HCT116 (cell line): Measurements from ENCODE around the gene BORCS8. TPM values are rescaled to one million over a fixed set of nuclear protein-coding genes. Genes with fewer than 3 reads are reported as not detected.

Experiments used
- ATAC-seq: fragments of 200-7000 bp; cut with Tn5 transposase; 2 replicates; pipeline ENCODE4 v1.9.1; 2020; ENCODE audit warnings: mild to moderate bottlenecking, moderate library complexity
- BruUV-seq: library from RNA; stranded (reverse); fragments of 400-500 nt; replicated peaks from 2 replicates; lab custom pipeline; 2021; lab: Mats Ljungman, UMichigan
- CTCF ChIA-PET: fragments of 300-600 bp; sonication (Branson Sonifier 250); formaldehyde crosslinking; loops from one replicate; lab custom pipeline; 2021; ENCODE audit warnings: antibody characterized with exemption; lab: Charles Lee
- POLR2A ChIA-PET: fragments of 300-600, 350-600 bp; sonication (Branson Sonifier 250); formaldehyde crosslinking; loops from one replicate; lab custom pipeline; 2021; ENCODE audit warnings: antibody characterized with exemption; lab: Charles Lee
- RAD21 ChIA-PET, 2 experiments: fragments of 300-600 bp; sonication (Branson Sonifier 250); formaldehyde crosslinking; loops; one replicate each; lab custom pipeline; 2023; ENCODE audit warnings: low total read pairs in 2 of 2; ENCODE audit not compliant: uncharacterized antibody in 2 of 2, unreplicated experiment in 2 of 2, low non-redundant PET in 1 of 2; lab: Charles Lee
- DNase-seq: peaks from one replicate; pipeline ENCODE4 v3.0.0-alpha.2; 2010; ENCODE audit warnings: low read depth, low spot score
- H2AFZ ChIP-seq: fragments of 200-600 bp; shearing (Covaris generic), sonication (generic); 2 replicates; pipeline ENCODE4 v1.6.1; 2017; ENCODE audit warnings: low read depth, mixed run types, mixed read lengths, antibody characterized with exemption, low read length; ENCODE audit not compliant: poor library complexity, severe bottlenecking
- H3K27ac ChIP-seq: 2 replicates; pipeline ENCODE4 v1.5.1; 2012; ENCODE audit warnings: low read depth, low read length
- H3K27me3 ChIP-seq: fragments of 200-600 bp; sonication (generic); 2 replicates; pipeline ENCODE4 v1.6.1; 2016; ENCODE audit warnings: mixed run types, low read length, mixed read lengths; ENCODE audit not compliant: insufficient read depth
- H3K36me3 ChIP-seq, 2 experiments: fragments of 200-500 bp in 1 of 2; fragments of 200-600 bp in 1 of 2; sonication (Bioruptor generic) in 1 of 2; sonication (generic) in 1 of 2; 2 replicates each; pipeline versions ENCODE4 v1.5.1 to v1.6.1; 2014 to 2016; ENCODE audit warnings: low read length in 2 of 2, inconsistent platforms in 1 of 2, mixed read lengths in 1 of 2, mixed run types in 1 of 2; ENCODE audit not compliant: insufficient read depth in 2 of 2, control insufficient read depth in 1 of 2
- H3K4me1 ChIP-seq, 2 experiments: fragments of 200-600 bp in 1 of 2; sonication (generic) in 1 of 2; 2 replicates each; pipeline versions ENCODE4 v1.5.1 to v1.6.1; 2012 to 2017; ENCODE audit warnings: low read length in 2 of 2, inconsistent platforms in 1 of 2, mild to moderate bottlenecking in 1 of 2, mixed read lengths in 1 of 2, mixed run types in 1 of 2, moderate library complexity in 1 of 2; ENCODE audit not compliant: insufficient read depth in 2 of 2, control insufficient read depth in 1 of 2
- H3K4me2 ChIP-seq: fragments of 200-600 bp; sonication (generic); 2 replicates; pipeline ENCODE4 v1.6.1; 2017; ENCODE audit warnings: mixed run types, low read length, mixed read lengths
- H3K4me3 ChIP-seq, 2 experiments: fragments of 200-600 bp in 1 of 2; sonication (generic) in 1 of 2; replicated peaks in 1 of 2; 2 replicates each; pipeline ENCODE4 v1.5.1; 2011 to 2016; ENCODE audit warnings: low read length in 2 of 2, control low read depth in 1 of 2, low read depth in 1 of 2, mild to moderate bottlenecking in 1 of 2, mixed read lengths in 1 of 2, mixed run types in 1 of 2
- H3K79me2 ChIP-seq: fragments of 200-600 bp; sonication (generic); 2 replicates; pipeline ENCODE4 v1.6.1; 2017; ENCODE audit warnings: mild to moderate bottlenecking, mixed run types, low read length, moderate library complexity, mixed read lengths; ENCODE audit not compliant: insufficient read depth
- H3K9ac ChIP-seq: fragments of 200-600 bp; sonication (generic); 2 replicates; pipeline ENCODE4 v1.6.1; 2016; ENCODE audit warnings: low read length, mixed read lengths
- H3K9me2 ChIP-seq: fragments of 200-600 bp; sonication (generic), shearing (Covaris generic); 2 replicates; pipeline ENCODE4 v1.6.1; 2017; ENCODE audit warnings: mixed run types, mild to moderate bottlenecking, moderate library complexity; ENCODE audit not compliant: insufficient read depth
- H3K9me3 ChIP-seq, 2 experiments: fragments of 200-500 bp in 1 of 2; fragments of 200-600 bp in 1 of 2; sonication (Bioruptor generic) in 1 of 2; sonication (generic) in 1 of 2; 2 replicates each; pipeline ENCODE4 v1.6.1; 2014 to 2017; ENCODE audit warnings: low read length in 2 of 2, mixed read lengths in 2 of 2, inconsistent platforms in 1 of 2, low read depth in 1 of 2, mild to moderate bottlenecking in 1 of 2, mixed run types in 1 of 2, moderate library complexity in 1 of 2; ENCODE audit not compliant: control insufficient read depth in 1 of 2, insufficient read depth in 1 of 2
- H4K20me1 ChIP-seq: fragments of 200-600 bp; sonication (generic), shearing (Covaris generic); 2 replicates; pipeline ENCODE4 v1.6.1; 2017; ENCODE audit warnings: mixed run types, mild to moderate bottlenecking, moderate library complexity; ENCODE audit not compliant: insufficient read depth
- CBX3 ChIP-seq: IDR thresholded peaks from 2 replicates; pipeline ENCODE4 v1.6.1; 2012; ENCODE audit warnings: low read depth
- ELF1 ChIP-seq: IDR thresholded peaks from 2 replicates; pipeline ENCODE4 v1.6.1; 2012; ENCODE audit warnings: low read depth, borderline replicate concordance
- EZH2phosphoT487 ChIP-seq: fragments of 200-600 bp; IDR thresholded peaks from 2 replicates; pipeline ENCODE4 v1.6.1; 2018; ENCODE audit warnings: antibody characterized with exemption, borderline replicate concordance
- FOSL1 ChIP-seq: IDR thresholded peaks from 2 replicates; pipeline ENCODE4 v1.6.1; 2012; ENCODE audit warnings: low read depth
- JUND ChIP-seq: IDR thresholded peaks from 2 replicates; pipeline ENCODE4 v1.6.1; 2012
- POLR2A ChIP-seq: IDR thresholded peaks from 2 replicates; pipeline ENCODE4 v1.7.0; 2011; ENCODE audit warnings: borderline replicate concordance; ENCODE audit not compliant: insufficient read depth, insufficient read length; ENCODE audit errors: extremely low read depth
- POLR2AphosphoS5 ChIP-seq: IDR thresholded peaks from 2 replicates; pipeline ENCODE4 v1.6.1; 2011; ENCODE audit warnings: mild to moderate bottlenecking, low read depth, low read length, moderate library complexity
- RAD21 ChIP-seq: IDR thresholded peaks from 2 replicates; pipeline ENCODE4 v1.6.1; 2012; ENCODE audit warnings: low read depth, mild to moderate bottlenecking
- SIN3A ChIP-seq: IDR thresholded peaks from 2 replicates; pipeline ENCODE4 v1.6.1; 2012; ENCODE audit warnings: low read depth
- TCF7L2 ChIP-seq: IDR thresholded peaks from 2 replicates; pipeline ENCODE4 v1.7.0; 2011; ENCODE audit warnings: borderline replicate concordance, inconsistent platforms; ENCODE audit not compliant: insufficient read depth, insufficient read length; ENCODE audit errors: extremely low read depth
- ZNF274 ChIP-seq: fragments of 200-500 bp; sonication (Bioruptor generic); IDR thresholded peaks from 2 replicates; pipeline ENCODE4 v1.6.1; 2014; ENCODE audit warnings: mild to moderate bottlenecking, low read depth, low read length, inconsistent platforms
- intact Hi-C: fragments of 100-400 bp; cut with micrococcal nuclease; formaldehyde crosslinking; loops from 2 replicates; pipeline ENCODE4 v1.10.0; 2022
- total RNA-seq: library from RNA; stranded (reverse); gene quantifications from one replicate; pipeline ENCODE4 v1.2.1, GENCODE V29; 2021; ENCODE audit not compliant: unreplicated experiment
- TF ChIP-seq, protein P1 (sequence below), 3 experiments: fragments of 200-600 bp in 1 of 3; sonication (generic) in 1 of 3; IDR thresholded peaks in 2 of 3; conservative IDR thresholded peaks in 1 of 3; 2 replicates each; pipeline ENCODE4 v1.5.1; 2012 to 2017; ENCODE audit warnings: low read depth in 2 of 3, low read length in 2 of 3, antibody characterized with exemption in 1 of 3, borderline replicate concordance in 1 of 3, control low read depth in 1 of 3, mild to moderate bottlenecking in 1 of 3, mixed read lengths in 1 of 3, mixed run types in 1 of 3, moderate library complexity in 1 of 3; ENCODE audit not compliant: insufficient read depth in 1 of 3
- TF ChIP-seq, protein P2 (sequence below): IDR thresholded peaks from 2 replicates; pipeline ENCODE4 v1.6.1; 2011; ENCODE audit warnings: mild to moderate bottlenecking, low read length, moderate library complexity; ENCODE audit not compliant: insufficient replicate concordance; ENCODE audit errors: extremely low read depth
- TF ChIP-seq, protein P3 (sequence below): IDR thresholded peaks from 2 replicates; pipeline ENCODE4 v1.6.1; 2012; ENCODE audit warnings: low read depth

The BORCS8 gene
- total RNA-seq, 1 experiment from 2014 or later, result 17.1 TPM

DNA sequence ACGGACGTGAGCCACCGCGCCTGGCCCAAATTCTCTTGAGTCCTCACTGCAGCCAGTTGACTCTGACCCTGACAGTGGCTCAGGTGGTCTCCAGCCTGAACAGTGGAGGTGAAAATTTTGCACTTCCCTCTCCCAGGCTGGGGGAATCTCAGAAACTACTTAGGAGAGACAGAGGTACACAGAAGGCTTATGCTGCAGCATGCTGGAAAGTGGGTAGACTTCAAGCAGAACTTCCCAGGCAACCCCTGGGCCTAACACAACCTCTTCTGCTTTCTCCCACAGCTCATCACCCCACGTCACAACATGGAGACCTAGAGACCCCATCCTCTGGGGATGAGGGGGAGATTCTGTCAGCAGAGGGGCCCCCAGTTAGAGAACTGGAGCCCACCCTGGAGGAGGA is 34.3 kb upstream of the BORCS8 start:
- Histone ChIP-seq H3K9ac (no peak overlapping the region), H3K4me2 (no peak overlapping the region), H4K20me1 (no peaks in the 10 kb centered on the region), H3K4me1 (peaks cover 9 to 14% of the 10 kb centered on the region in 2 experiments), H3K4me3 (no peak overlapping the region), H3K79me2 (no peaks in the 10 kb centered on the region), H3K9me2 (no peaks in the 10 kb centered on the region), H2AFZ (no peak overlapping the region), H3K27me3 (peaks cover 6% of the 10 kb centered on the region; the same call in 1 of the 2 replicates), H3K27ac (no peak overlapping the region), H3K36me3 (no peaks in the 10 kb centered on the region), H3K9me3 (peaks cover 0 to 3% of the 10 kb centered on the region in 2 experiments; a peak in 1 of 4 replicates)
- POLR2A ChIA-PET, result no interaction called here
- RAD21 ChIA-PET, result no interaction called here
- ATAC-seq (no peak), DNase-seq (no peak)
- no peak for TF ChIP-seq RAD21
- TF ChIP-seq CBX3, result no peak
- TF ChIP-seq TCF7L2, result no peak
- TF ChIP-seq, protein P1, sequence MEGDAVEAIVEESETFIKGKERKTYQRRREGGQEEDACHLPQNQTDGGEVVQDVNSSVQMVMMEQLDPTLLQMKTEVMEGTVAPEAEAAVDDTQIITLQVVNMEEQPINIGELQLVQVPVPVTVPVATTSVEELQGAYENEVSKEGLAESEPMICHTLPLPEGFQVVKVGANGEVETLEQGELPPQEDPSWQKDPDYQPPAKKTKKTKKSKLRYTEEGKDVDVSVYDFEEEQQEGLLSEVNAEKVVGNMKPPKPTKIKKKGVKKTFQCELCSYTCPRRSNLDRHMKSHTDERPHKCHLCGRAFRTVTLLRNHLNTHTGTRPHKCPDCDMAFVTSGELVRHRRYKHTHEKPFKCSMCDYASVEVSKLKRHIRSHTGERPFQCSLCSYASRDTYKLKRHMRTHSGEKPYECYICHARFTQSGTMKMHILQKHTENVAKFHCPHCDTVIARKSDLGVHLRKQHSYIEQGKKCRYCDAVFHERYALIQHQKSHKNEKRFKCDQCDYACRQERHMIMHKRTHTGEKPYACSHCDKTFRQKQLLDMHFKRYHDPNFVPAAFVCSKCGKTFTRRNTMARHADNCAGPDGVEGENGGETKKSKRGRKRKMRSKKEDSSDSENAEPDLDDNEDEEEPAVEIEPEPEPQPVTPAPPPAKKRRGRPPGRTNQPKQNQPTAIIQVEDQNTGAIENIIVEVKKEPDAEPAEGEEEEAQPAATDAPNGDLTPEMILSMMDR (IDR thresholded peaks at IDR 0.05 in 2 of 3, conservative IDR thresholded peaks at IDR 0.05 in 1 of 3; ENCODE audit: borderline replicate concordance in 1 of 3, insufficient read depth in 1 of 3, low read depth in 2 of 3, low read length in 2 of 3), result no peak
- TF ChIP-seq, protein P2, sequence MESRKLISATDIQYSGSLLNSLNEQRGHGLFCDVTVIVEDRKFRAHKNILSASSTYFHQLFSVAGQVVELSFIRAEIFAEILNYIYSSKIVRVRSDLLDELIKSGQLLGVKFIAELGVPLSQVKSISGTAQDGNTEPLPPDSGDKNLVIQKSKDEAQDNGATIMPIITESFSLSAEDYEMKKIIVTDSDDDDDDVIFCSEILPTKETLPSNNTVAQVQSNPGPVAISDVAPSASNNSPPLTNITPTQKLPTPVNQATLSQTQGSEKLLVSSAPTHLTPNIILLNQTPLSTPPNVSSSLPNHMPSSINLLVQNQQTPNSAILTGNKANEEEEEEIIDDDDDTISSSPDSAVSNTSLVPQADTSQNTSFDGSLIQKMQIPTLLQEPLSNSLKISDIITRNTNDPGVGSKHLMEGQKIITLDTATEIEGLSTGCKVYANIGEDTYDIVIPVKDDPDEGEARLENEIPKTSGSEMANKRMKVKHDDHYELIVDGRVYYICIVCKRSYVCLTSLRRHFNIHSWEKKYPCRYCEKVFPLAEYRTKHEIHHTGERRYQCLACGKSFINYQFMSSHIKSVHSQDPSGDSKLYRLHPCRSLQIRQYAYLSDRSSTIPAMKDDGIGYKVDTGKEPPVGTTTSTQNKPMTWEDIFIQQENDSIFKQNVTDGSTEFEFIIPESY, result no peak
- no peak for TF ChIP-seq ZNF274
- TF ChIP-seq POLR2A, result no peak
- no peak for TF ChIP-seq SIN3A
- TF ChIP-seq ELF1, result no peak
- TF ChIP-seq POLR2AphosphoS5, result no peak
- no peak for TF ChIP-seq FOSL1
- TF ChIP-seq EZH2phosphoT487, result no peak
- TF ChIP-seq, protein P3, sequence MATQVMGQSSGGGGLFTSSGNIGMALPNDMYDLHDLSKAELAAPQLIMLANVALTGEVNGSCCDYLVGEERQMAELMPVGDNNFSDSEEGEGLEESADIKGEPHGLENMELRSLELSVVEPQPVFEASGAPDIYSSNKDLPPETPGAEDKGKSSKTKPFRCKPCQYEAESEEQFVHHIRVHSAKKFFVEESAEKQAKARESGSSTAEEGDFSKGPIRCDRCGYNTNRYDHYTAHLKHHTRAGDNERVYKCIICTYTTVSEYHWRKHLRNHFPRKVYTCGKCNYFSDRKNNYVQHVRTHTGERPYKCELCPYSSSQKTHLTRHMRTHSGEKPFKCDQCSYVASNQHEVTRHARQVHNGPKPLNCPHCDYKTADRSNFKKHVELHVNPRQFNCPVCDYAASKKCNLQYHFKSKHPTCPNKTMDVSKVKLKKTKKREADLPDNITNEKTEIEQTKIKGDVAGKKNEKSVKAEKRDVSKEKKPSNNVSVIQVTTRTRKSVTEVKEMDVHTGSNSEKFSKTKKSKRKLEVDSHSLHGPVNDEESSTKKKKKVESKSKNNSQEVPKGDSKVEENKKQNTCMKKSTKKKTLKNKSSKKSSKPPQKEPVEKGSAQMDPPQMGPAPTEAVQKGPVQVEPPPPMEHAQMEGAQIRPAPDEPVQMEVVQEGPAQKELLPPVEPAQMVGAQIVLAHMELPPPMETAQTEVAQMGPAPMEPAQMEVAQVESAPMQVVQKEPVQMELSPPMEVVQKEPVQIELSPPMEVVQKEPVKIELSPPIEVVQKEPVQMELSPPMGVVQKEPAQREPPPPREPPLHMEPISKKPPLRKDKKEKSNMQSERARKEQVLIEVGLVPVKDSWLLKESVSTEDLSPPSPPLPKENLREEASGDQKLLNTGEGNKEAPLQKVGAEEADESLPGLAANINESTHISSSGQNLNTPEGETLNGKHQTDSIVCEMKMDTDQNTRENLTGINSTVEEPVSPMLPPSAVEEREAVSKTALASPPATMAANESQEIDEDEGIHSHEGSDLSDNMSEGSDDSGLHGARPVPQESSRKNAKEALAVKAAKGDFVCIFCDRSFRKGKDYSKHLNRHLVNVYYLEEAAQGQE, result no peak
- no peak for TF ChIP-seq JUND
- BruUV-seq, result no TSS peak
- CTCF ChIA-PET, result interaction anchor here (1.4 kb wide), 1 partner anchor 11 kb away, joined by 3 read pairs; no protein-coding TSS in a partner anchor
- intact Hi-C loops, result no loop called here
